ENCODE measurements around the gene VWA8.

GRCh38 chr13:41588448-41588847 lies 372.5 kb downstream of the VWA8 start:
- TF ChIP-seq POLR2A (IDR thresholded peaks at IDR 0.05) (no peak), CTCF (IDR thresholded peaks at IDR 0.05 in 8 of 11, conservative IDR thresholded peaks at IDR 0.05 in 3 of 11) (no peak)
